K562 (cell line): ENCODE data around the gene HEXIM1. TPM values are rescaled to one million over a fixed set of nuclear protein-coding genes. Genes with fewer than 3 reads are reported as not detected.

Source experiments
- BRD9 ChIP-seq: fragments of 450-650 bp; IDR thresholded peaks from 2 replicates; pipeline ENCODE4 v1.6.1; 2018; ENCODE audit warnings: low read depth; ENCODE audit not compliant: partially characterized antibody
- HMGN3 ChIP-seq: IDR thresholded peaks from 2 replicates; pipeline ENCODE4 v1.6.1; 2011; ENCODE audit warnings: borderline replicate concordance, low read depth, mild to moderate bottlenecking, mixed read lengths, low read length; ENCODE audit not compliant: insufficient read length; ENCODE audit errors: extremely low read depth
- MAZ ChIP-seq, 2 experiments: fragments of 450-650 bp in 1 of 2; sonication (generic) in 1 of 2; formaldehyde crosslinking; IDR thresholded peaks in 1 of 2; conservative IDR thresholded peaks in 1 of 2; 2 replicates each; pipeline versions ENCODE4 v1.4.0 to v1.5.0; 2020; ENCODE audit warnings: mild to moderate bottlenecking in 1 of 2, missing genetic modification reagents in 1 of 2
- NFIX ChIP-seq: fragments of 250-450 bp; sonication (Bioruptor Pico); IDR thresholded peaks from 2 replicates; pipeline ENCODE4 v1.4.0; 2020; ENCODE audit warnings: low read depth, mild to moderate bottlenecking, moderate library complexity
- NONO ChIP-seq, 2 experiments: fragments of 200-400 bp in 1 of 2; fragments of 450-650 bp in 1 of 2; formaldehyde crosslinking in 1 of 2; IDR thresholded peaks; 2 replicates each; pipeline ENCODE4 v1.6.1; 2017; ENCODE audit warnings: low read depth in 2 of 2, mild to moderate bottlenecking in 2 of 2, moderate library complexity in 2 of 2, low read length in 1 of 2
- PYGO2 ChIP-seq: fragments of 450-650 bp; IDR thresholded peaks from 2 replicates; pipeline ENCODE4 v1.6.1; 2016; ENCODE audit warnings: mild to moderate bottlenecking, missing genetic modification characterization, moderate library complexity, missing compliant biosample characterization
- SMARCA5 ChIP-seq: fragments of 450-650 bp; IDR thresholded peaks from 2 replicates; pipeline ENCODE4 v1.6.1; 2016
- SP2 ChIP-seq: IDR thresholded peaks from 2 replicates; pipeline ENCODE4 v1.6.1; 2011; ENCODE audit warnings: mild to moderate bottlenecking, low read depth, low read length, moderate library complexity; ENCODE audit not compliant: poor library complexity, severe bottlenecking; ENCODE audit errors: extremely low read depth
- ZNF140 ChIP-seq: fragments of 250-450 bp; sonication (Bioruptor Pico); IDR thresholded peaks from 2 replicates; pipeline ENCODE4 v1.8.0; 2021; ENCODE audit warnings: moderate library complexity, mild to moderate bottlenecking, inconsistent platforms
- ZNF143 ChIP-seq: sonication (generic); formaldehyde crosslinking; IDR thresholded peaks from 2 replicates; pipeline ENCODE4 v1.9.0; 2022; ENCODE audit warnings: mild to moderate bottlenecking, missing genetic modification reagents
- ZNF384 ChIP-seq: IDR thresholded peaks from 2 replicates; pipeline ENCODE4 v1.6.1; 2012; ENCODE audit warnings: low read depth, low read length, improper control_type of control experiment
- ZNF695 ChIP-seq: fragments of 450-650 bp; formaldehyde crosslinking; IDR thresholded peaks from 2 replicates; pipeline ENCODE4 v1.4.0; 2020; ENCODE audit warnings: mild to moderate bottlenecking, moderate library complexity
- ZNF707 ChIP-seq: fragments of 250-450 bp; sonication (Bioruptor Pico); conservative IDR thresholded peaks from 2 replicates; pipeline ENCODE4 v1.8.0; 2022; ENCODE audit warnings: inconsistent platforms, mild to moderate bottlenecking, moderate library complexity
- polyA plus RNA-seq, 8 experiments: library from polyadenylated mRNA; depleted of rRNA in 4 of 8; stranded (reverse) in 5 of 8; unstranded in 3 of 8; fragments of >200 nt; fragmentation: Nextera tagmentation in 2 of 8; fragmentation: Illumina TruSeq in 1 of 8; extraction: Ambion mirVana in 2 of 8; extraction: Trizol in 1 of 8; gene quantifications; 2 replicates each; pipeline versions ENCODE4 v1.2.1 to v1.2.3, GENCODE V29; 2011 to 2014; ENCODE audit warnings: inconsistent platforms in 1 of 8, missing spikeins in 1 of 8
- total RNA-seq, 7 experiments: library from RNA; depleted of rRNA in 6 of 7; stranded (reverse); fragments of >200 nt in 6 of 7; fragmentation: Illumina TruSeq in 2 of 7; extraction: Trizol in 2 of 7; gene quantifications; 2 replicates each; pipeline versions ENCODE4 v1.2.1 to v1.2.3, GENCODE V29; 2011 to 2021; ENCODE audit warnings: low replicate concordance in 1 of 7
- TF ChIP-seq, protein P1 (sequence below): sonication (generic); formaldehyde crosslinking; IDR thresholded peaks from 2 replicates; pipeline ENCODE4 v1.9.0; 2022; ENCODE audit warnings: mild to moderate bottlenecking, missing genetic modification reagents
- TF ChIP-seq, protein P2 (sequence below), 2 experiments: fragments of 450-650 bp; formaldehyde crosslinking in 1 of 2; IDR thresholded peaks; 2 replicates each; pipeline versions ENCODE4 v1.4.0 to v1.6.1; 2014 to 2020; ENCODE audit warnings: mild to moderate bottlenecking in 2 of 2, borderline replicate concordance in 1 of 2, low read depth in 1 of 2

HEXIM1 gene
- total and polyA plus RNA-seq, 9 of the 15 experiments (the other 6 are each of a cell fraction or from before 2014, with no cell fraction given) = 1.4 to 28.3 (median 9.1) TPM

DNA sequence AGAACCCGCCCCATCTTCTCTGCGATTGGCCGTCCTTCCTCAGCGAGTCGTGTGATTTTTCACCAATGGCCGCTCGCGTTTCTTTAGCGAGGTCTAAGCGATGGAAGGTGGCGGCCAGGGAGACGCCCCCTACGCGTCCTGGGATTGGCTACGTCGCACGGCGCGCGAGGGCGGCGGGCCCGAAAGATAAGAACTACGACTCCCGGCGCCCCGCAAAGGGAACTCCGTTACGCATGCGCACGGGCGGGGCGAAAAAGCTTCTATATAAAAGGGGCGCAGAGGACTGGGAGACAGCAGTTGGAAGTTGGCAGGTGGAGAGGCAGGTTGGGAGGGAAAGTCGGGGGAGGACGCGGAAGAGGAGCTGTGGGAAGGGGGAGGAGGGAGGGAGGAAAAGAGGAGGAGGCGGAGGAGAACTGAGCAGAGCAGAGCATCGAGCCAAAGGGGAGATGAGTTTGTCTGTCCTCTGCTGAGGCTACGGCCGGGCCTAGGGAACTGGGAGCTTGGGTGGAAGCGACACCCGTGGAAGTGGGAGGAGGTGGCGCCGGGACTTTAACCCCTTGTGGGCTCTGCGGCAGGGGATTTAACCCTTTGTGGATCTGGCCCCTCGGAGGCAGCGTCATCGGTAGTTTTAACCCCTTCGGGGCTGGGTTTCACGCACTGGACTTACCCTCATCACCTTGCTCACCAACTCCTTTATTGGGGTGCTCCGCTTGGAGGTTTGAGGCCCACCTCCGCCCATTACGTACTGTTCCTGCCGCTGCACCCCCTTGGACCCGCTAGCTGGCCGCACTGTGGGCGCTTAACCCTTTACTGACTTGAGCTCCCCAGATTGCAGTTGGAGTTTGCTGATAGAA lies at the start of gene HEXIM1 (continued):
- peak; percentile 86 for TF ChIP-seq ZNF143 (CRISPR knock-in tag)
- peak; percentile 94 to 98 for TF ChIP-seq MAZ (CRISPR knock-in tag; conservative IDR thresholded peaks at IDR 0.05 in 1 of 2, IDR thresholded peaks at IDR 0.05 in 1 of 2)
- no peak; the same call in 1 of the 2 replicates for TF ChIP-seq ZNF695 (CRISPR knock-in tag)
- no peak for TF ChIP-seq NFIX (CRISPR knock-in tag)
- TF ChIP-seq, protein P1, sequence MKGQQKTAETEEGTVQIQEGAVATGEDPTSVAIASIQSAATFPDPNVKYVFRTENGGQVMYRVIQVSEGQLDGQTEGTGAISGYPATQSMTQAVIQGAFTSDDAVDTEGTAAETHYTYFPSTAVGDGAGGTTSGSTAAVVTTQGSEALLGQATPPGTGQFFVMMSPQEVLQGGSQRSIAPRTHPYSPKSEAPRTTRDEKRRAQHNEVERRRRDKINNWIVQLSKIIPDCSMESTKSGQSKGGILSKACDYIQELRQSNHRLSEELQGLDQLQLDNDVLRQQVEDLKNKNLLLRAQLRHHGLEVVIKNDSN = peak; percentile 25; the same call in 1 of the 2 replicates
- no peak for TF ChIP-seq SMARCA5
- peak; percentile 86 for TF ChIP-seq BRD9
- TF ChIP-seq, protein P2, sequence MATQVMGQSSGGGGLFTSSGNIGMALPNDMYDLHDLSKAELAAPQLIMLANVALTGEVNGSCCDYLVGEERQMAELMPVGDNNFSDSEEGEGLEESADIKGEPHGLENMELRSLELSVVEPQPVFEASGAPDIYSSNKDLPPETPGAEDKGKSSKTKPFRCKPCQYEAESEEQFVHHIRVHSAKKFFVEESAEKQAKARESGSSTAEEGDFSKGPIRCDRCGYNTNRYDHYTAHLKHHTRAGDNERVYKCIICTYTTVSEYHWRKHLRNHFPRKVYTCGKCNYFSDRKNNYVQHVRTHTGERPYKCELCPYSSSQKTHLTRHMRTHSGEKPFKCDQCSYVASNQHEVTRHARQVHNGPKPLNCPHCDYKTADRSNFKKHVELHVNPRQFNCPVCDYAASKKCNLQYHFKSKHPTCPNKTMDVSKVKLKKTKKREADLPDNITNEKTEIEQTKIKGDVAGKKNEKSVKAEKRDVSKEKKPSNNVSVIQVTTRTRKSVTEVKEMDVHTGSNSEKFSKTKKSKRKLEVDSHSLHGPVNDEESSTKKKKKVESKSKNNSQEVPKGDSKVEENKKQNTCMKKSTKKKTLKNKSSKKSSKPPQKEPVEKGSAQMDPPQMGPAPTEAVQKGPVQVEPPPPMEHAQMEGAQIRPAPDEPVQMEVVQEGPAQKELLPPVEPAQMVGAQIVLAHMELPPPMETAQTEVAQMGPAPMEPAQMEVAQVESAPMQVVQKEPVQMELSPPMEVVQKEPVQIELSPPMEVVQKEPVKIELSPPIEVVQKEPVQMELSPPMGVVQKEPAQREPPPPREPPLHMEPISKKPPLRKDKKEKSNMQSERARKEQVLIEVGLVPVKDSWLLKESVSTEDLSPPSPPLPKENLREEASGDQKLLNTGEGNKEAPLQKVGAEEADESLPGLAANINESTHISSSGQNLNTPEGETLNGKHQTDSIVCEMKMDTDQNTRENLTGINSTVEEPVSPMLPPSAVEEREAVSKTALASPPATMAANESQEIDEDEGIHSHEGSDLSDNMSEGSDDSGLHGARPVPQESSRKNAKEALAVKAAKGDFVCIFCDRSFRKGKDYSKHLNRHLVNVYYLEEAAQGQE (IDR thresholded peaks at IDR 0.05; ENCODE audit: borderline replicate concordance) = no peak
- TF ChIP-seq, protein P2 (CRISPR knock-in tag; IDR thresholded peaks at IDR 0.05; ENCODE audit: low read depth) = peak; percentile 71; the same call in 1 of the 2 replicates
- TF ChIP-seq ZNF140 = no peak
- TF ChIP-seq SP2 = peak; percentile 26
- no peak for TF ChIP-seq PYGO2
- TF ChIP-seq ZNF707 (CRISPR knock-in tag) = no peak
- TF ChIP-seq HMGN3 = peak; percentile 69
- peak; percentile 86 to 97 for TF ChIP-seq NONO (IDR thresholded peaks at IDR 0.05; ENCODE audit: low read depth in 2 of 2, low read length in 1 of 2)
- 0 out of 2 replicates have a peak, but pooled peaks have one; percentile 8 for TF ChIP-seq ZNF384
